NT2/D1 (cell line): Measurements from ENCODE around the gene ZKSCAN4.

Experiments used
- DNase-seq: peaks from one replicate; pipeline ENCODE4 v3.0.0-alpha.2; 2011; ENCODE audit warnings: low read depth, low spot score
- H3K27me3 ChIP-seq: 2 replicates; pipeline ENCODE4 v1.6.0; 2011; ENCODE audit warnings: mild to moderate bottlenecking; ENCODE audit not compliant: insufficient read length, insufficient read depth
- H3K36me3 ChIP-seq: 2 replicates; pipeline ENCODE4 v1.6.1; 2011; ENCODE audit warnings: mild to moderate bottlenecking, low read length, mixed read lengths; ENCODE audit not compliant: insufficient read depth, insufficient read length
- H3K4me1 ChIP-seq: 2 replicates; pipeline ENCODE4 v1.5.1; 2011; ENCODE audit not compliant: insufficient read depth, insufficient read length
- H3K4me3 ChIP-seq: 2 replicates; pipeline ENCODE4 v1.5.1; 2011; ENCODE audit warnings: low read depth; ENCODE audit not compliant: insufficient read length
- H3K9ac ChIP-seq: 2 replicates; pipeline ENCODE4 v1.6.0; 2011; ENCODE audit warnings: low read depth; ENCODE audit not compliant: insufficient read length
- H3K9me3 ChIP-seq: 2 replicates; pipeline ENCODE4 v1.5.1; 2011; ENCODE audit warnings: mild to moderate bottlenecking, low read length; ENCODE audit not compliant: insufficient read depth
- SUZ12 ChIP-seq: IDR thresholded peaks from 2 replicates; pipeline ENCODE4 v1.6.1; 2011; ENCODE audit not compliant: insufficient read length, insufficient read depth; ENCODE audit errors: extremely low read depth
- YY1 ChIP-seq: IDR thresholded peaks from 2 replicates; pipeline ENCODE4 v1.6.1; 2011; ENCODE audit not compliant: insufficient read length, insufficient read depth
- ZNF274 ChIP-seq: IDR thresholded peaks from 2 replicates; pipeline ENCODE4 v1.6.1; 2011; ENCODE audit warnings: mild to moderate bottlenecking, low read depth, low read length

The ZKSCAN4 gene

DNA sequence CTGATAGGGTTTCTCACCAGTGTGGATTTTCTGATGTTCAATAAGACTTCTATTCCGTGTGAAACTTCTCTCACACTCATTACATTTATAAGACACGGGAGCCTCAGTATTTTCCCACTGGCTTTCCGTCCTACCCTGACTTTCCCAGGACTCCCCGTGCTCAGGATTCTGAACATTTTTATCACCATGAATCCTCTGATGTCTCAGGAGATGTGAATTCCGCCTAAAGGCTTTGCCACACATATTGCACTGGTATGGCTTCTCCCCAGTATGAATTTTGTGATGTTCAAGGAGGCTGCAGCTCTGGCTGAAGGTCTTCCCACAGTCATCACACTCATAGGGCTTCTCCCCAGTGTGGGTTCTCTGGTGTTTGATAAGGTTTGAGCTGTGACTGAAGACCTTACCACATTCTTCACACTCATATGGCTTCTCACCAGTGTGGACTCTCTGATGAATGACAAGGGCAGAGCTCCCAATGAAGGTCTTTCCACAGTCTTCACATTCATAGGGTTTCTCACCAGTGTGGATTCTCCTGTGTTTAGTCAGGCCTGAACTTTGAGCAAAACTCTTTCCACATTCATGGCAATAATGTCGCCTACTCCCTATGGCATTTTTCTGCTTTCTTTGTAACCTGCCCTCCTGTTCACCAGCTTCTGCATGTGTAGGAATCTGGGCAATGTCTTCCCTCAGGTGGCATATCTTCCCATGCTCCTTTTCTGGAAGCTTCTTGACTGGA is 6.7 kb downstream of the ZKSCAN4 start:
- no peak for DNase-seq
- H3K9me3 ChIP-seq, result no peaks in the 10 kb centered on the region
- TF ChIP-seq ZNF274 (no peak), SUZ12 (no peak), YY1 (no peak)
- H3K4me3 ChIP-seq, result no peak overlapping the region
- no peak overlapping the region for H3K9ac ChIP-seq
- no peaks in the 10 kb centered on the region for H3K4me1 ChIP-seq
- no peaks in the 10 kb centered on the region for H3K27me3 ChIP-seq
- peaks cover 54% of the 10 kb centered on the region for H3K36me3 ChIP-seq

DNA sequence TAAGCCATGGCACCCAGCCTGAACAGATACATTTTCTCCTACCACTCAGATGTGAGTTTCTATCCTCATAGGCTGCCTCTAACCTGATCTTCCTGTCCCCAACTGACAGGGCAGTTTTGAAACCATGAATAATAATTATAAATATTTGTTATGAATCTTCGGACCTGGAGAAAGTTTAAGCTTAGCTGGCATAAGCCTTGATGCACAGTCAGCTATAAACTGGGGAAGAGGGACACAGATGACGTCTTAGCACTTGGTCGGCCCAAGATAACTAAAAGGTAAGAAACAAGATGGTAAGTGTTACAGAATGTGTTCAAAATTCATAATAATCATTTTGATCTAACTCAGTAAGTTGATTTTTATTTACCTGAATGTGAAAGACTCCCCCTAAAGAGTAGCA is 8.1 kb downstream of the ZKSCAN4 start:
- Histone ChIP-seq H3K27me3 (no peaks in the 10 kb centered on the region), H3K9ac (no peak overlapping the region), H3K4me3 (no peak overlapping the region), H3K9me3 (no peaks in the 10 kb centered on the region), H3K4me1 (no peaks in the 10 kb centered on the region), H3K36me3 (peaks cover 46% of the 10 kb centered on the region)
- DNase-seq, result no peak
- TF ChIP-seq YY1, result no peak
- no peak for TF ChIP-seq SUZ12
- TF ChIP-seq ZNF274, result no peak

DNA sequence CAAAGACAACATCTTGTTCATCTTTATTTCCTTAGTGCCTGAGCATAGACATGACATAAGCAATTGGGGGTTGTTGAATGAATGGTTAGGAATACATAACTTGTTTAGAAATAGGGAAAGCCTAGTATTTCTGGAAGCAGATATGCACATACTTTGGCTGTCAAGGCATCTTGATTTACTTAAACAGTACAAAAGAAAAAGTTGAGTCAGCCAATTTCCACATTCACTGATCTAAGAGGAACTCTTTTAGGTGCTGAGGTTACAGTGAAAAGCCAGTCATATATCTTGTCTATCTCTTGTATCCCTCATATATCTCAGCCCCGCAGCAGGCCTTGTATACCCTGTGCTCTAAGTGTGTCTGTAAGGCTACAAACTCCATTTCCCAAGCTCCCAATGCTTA is 11.6 kb downstream of the ZKSCAN4 start:
- no peak for TF ChIP-seq ZNF274
- no peak for TF ChIP-seq YY1
- no peak for TF ChIP-seq SUZ12
- Histone ChIP-seq H3K27me3 (no peaks in the 10 kb centered on the region), H3K9me3 (no peaks in the 10 kb centered on the region), H3K36me3 (peaks cover 21% of the 10 kb centered on the region), H3K4me3 (no peak overlapping the region), H3K9ac (no peak overlapping the region), H3K4me1 (no peaks in the 10 kb centered on the region)
- no peak for DNase-seq

- TF ChIP-seq YY1 (no peak), ZNF274 (no peak), SUZ12 (no peak)
- no peak for DNase-seq
Measured at GRCh38 chr6:28239636-28240035, 12.4 kb downstream of the ZKSCAN4 start.

GRCh38 chr6:28235912-28236452 is 16.1 kb downstream of the ZKSCAN4 start:
- peaks cover 28% of the 10 kb centered on the region for H3K36me3 ChIP-seq
- H3K9me3 ChIP-seq, result no peaks in the 10 kb centered on the region; the same call in 1 of the 2 replicates
- TF ChIP-seq ZNF274 (no peak), SUZ12 (no peak)
- DNase-seq, result no peak
- no peak overlapping the region for H3K9ac ChIP-seq
- H3K4me3 ChIP-seq, result no peak overlapping the region
- H3K27me3 ChIP-seq, result no peaks in the 10 kb centered on the region
- H3K4me1 ChIP-seq, result no peaks in the 10 kb centered on the region

More at GRCh38 chr6:28239636-28240035, 12.4 kb downstream of the ZKSCAN4 start:
- Histone ChIP-seq H3K27me3 (no peaks in the 10 kb centered on the region), H3K4me1 (no peaks in the 10 kb centered on the region), H3K36me3 (peaks cover 13% of the 10 kb centered on the region), H3K9ac (no peak overlapping the region), H3K4me3 (no peak overlapping the region), H3K9me3 (no peaks in the 10 kb centered on the region)

DNA sequence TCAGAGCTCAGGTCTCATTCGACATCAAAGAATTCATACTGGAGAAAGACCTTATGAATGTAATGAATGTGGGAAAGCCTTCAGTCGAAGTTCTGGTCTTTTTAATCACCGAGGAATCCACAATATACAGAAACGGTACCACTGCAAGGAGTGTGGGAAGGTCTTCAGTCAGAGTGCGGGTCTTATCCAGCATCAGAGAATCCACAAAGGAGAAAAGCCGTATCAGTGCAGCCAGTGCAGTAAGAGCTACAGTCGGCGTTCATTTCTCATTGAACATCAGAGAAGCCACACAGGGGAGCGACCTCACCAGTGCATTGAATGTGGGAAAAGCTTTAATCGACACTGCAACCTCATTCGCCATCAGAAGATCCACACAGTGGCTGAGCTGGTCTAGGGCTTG is 19.3 kb downstream of the ZKSCAN4 start:
- Histone ChIP-seq H3K4me1 (no peaks in the 10 kb centered on the region), H3K36me3 (peaks cover 55% of the 10 kb centered on the region), H3K9me3 (no peaks in the 10 kb centered on the region; the same call in 1 of the 2 replicates), H3K4me3 (no peak overlapping the region), H3K9ac (no peak overlapping the region), H3K27me3 (no peaks in the 10 kb centered on the region)
- no peak for DNase-seq
- TF ChIP-seq YY1, result no peak
- no peak for TF ChIP-seq SUZ12
- TF ChIP-seq ZNF274, result no peak

- no peaks in the 10 kb centered on the region for H3K4me1 ChIP-seq
- H3K9ac ChIP-seq, result no peak overlapping the region
- no peak for DNase-seq
- H3K27me3 ChIP-seq, result peaks cover 30% of the 10 kb centered on the region
- no peak for TF ChIP-seq YY1
- no peak for TF ChIP-seq ZNF274
- no peak for TF ChIP-seq SUZ12
- H3K36me3 ChIP-seq, result peaks cover 39% of the 10 kb centered on the region
- H3K4me3 ChIP-seq, result no peak overlapping the region
- no peaks in the 10 kb centered on the region for H3K9me3 ChIP-seq
Measured at GRCh38 chr6:28226460-28226859, 25.6 kb downstream of the ZKSCAN4 start.
